Panc1 (cell line): ENCODE measurements around the gene CCDC158. TPM values are rescaled to one million over a fixed set of nuclear protein-coding genes. Genes with fewer than 3 reads are reported as not detected.

Source experiments
- ATAC-seq: fragments of 200-7000 bp; cut with Tn5 transposase; 2 replicates; pipeline ENCODE4 v1.9.1; 2020; ENCODE audit warnings: mild to moderate bottlenecking, moderate library complexity
- BruUV-seq: library from RNA; stranded (reverse); fragments of 400-500 nt; replicated peaks from 2 replicates; lab custom pipeline; 2021; lab: Mats Ljungman, UMichigan
- CTCF ChIA-PET: fragments of 300-600 bp; sonication (Branson Sonifier 250); formaldehyde crosslinking; loops from one replicate; lab custom pipeline; 2022; ENCODE audit warnings: antibody characterized with exemption; lab: Charles Lee
- POLR2A ChIA-PET: fragments of 300-600 bp; sonication (Branson Sonifier 250); formaldehyde crosslinking; loops from one replicate; lab custom pipeline; 2022; ENCODE audit warnings: antibody characterized with exemption; lab: Charles Lee
- DNase-seq: peaks from one replicate; pipeline ENCODE4 v3.0.0-alpha.2; 2010; ENCODE audit warnings: low read depth, low spot score
- H3K27ac ChIP-seq: 2 replicates; pipeline ENCODE4 v1.5.1; 2011; ENCODE audit warnings: mild to moderate bottlenecking, low read length, inconsistent platforms
- H3K27me3 ChIP-seq: fragments of 200-500 bp; sonication (Bioruptor generic); 2 replicates; pipeline ENCODE4 v1.6.0; 2014; ENCODE audit warnings: low read length, inconsistent platforms; ENCODE audit not compliant: control insufficient read depth, insufficient read depth
- H3K36me3 ChIP-seq: fragments of 200-500 bp; sonication (Bioruptor generic); 2 replicates; pipeline ENCODE4 v1.5.1; 2014; ENCODE audit warnings: inconsistent platforms, mild to moderate bottlenecking, low read length, moderate library complexity; ENCODE audit not compliant: control insufficient read depth, insufficient read depth
- H3K4me1 ChIP-seq: 2 replicates; pipeline ENCODE4 v1.5.1; 2011; ENCODE audit warnings: inconsistent platforms, mild to moderate bottlenecking, low read length, moderate library complexity; ENCODE audit not compliant: control insufficient read depth, insufficient read depth
- H3K4me3 ChIP-seq, 2 experiments: 2 replicates each; pipeline ENCODE4 v1.5.1; 2011 to 2012; ENCODE audit warnings: low read depth in 2 of 2, low read length in 2 of 2, mild to moderate bottlenecking in 2 of 2, inconsistent platforms in 1 of 2, moderate library complexity in 1 of 2
- H3K9me3 ChIP-seq: fragments of 200-500 bp; sonication (Bioruptor generic); 2 replicates; pipeline ENCODE4 v1.5.1; 2014; ENCODE audit warnings: low read depth, mild to moderate bottlenecking, inconsistent platforms, low read length, moderate library complexity; ENCODE audit not compliant: control insufficient read depth, insufficient read depth
- POLR2AphosphoS5 ChIP-seq: IDR thresholded peaks from 2 replicates; pipeline ENCODE4 v1.6.1; 2012; ENCODE audit warnings: mild to moderate bottlenecking, low read depth, low read length, moderate library complexity
- SIN3A ChIP-seq: IDR thresholded peaks from 2 replicates; pipeline ENCODE4 v1.6.1; 2012; ENCODE audit warnings: low read depth, mild to moderate bottlenecking, low read length, moderate library complexity, borderline replicate concordance; ENCODE audit not compliant: insufficient read depth
- TCF7L2 ChIP-seq: IDR thresholded peaks from 2 replicates; pipeline ENCODE4 v1.6.1; 2011; ENCODE audit warnings: mild to moderate bottlenecking, low read depth, low read length, inconsistent platforms
- in situ Hi-C: cut with HindIII; loops from 2 replicates; pipeline ENCODE4 v1.10.0; 2016; ENCODE audit warnings: low sequenced_read_pairs, low pct_unique_long_range_greater_than_20kb
- intact Hi-C: fragments of 100-400 bp; cut with micrococcal nuclease; formaldehyde crosslinking; loops from one replicate; pipeline ENCODE4 v1.10.0; 2022; ENCODE audit not compliant: unreplicated experiment
- total RNA-seq: library from RNA; stranded (reverse); gene quantifications from one replicate; pipeline ENCODE4 v1.2.1, GENCODE V29; 2021; ENCODE audit not compliant: unreplicated experiment
- TF ChIP-seq, protein P1 (sequence below), 2 experiments: IDR thresholded peaks; 2 replicates each; pipeline ENCODE4 v1.6.1; 2011 to 2012; ENCODE audit warnings: low read depth in 2 of 2, control low read depth in 1 of 2, low read length in 1 of 2, mild to moderate bottlenecking in 1 of 2, moderate library complexity in 1 of 2; ENCODE audit not compliant: insufficient read depth in 1 of 2
- TF ChIP-seq, protein P2 (sequence below): fragments of 450-650 bp; IDR thresholded peaks from 2 replicates; pipeline ENCODE4 v1.5.1; 2017; ENCODE audit warnings: mild to moderate bottlenecking

The CCDC158 gene
- total RNA-seq, 1 experiment from 2014 or later = 0.28 TPM

DNA sequence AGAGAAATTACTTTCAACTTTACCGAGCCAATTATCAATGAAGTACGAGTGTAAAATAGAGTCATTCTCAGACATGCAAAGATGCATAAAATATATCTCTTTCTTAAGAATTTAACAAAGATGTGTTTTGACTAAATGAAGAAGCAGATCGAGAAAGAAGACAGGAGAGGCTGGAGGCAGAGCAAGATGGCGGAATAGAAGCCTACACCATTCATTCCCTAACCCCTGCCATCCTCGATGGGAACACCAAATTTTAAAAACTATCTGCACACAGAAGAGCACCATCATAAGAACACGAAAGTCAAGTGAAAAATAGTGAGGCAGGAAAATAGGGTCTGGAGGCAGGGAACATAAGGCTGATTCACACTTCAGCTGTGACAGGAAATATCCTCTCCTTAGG is 35.0 kb downstream of the CCDC158 start:
- no peak overlapping the region for H3K27ac ChIP-seq
- H3K4me3 ChIP-seq = no peak overlapping the region
- ChIA-PET POLR2A (no interaction called here), CTCF (no interaction called here)
- no peaks in the 10 kb centered on the region for H3K9me3 ChIP-seq
- ATAC-seq = no peak
- in situ Hi-C loops (no loop called here), intact Hi-C loops (no loop called here)
- DNase-seq = no peak
- no TSS peak for BruUV-seq
- H3K36me3 ChIP-seq = no peaks in the 10 kb centered on the region
- H3K27me3 ChIP-seq = no peaks in the 10 kb centered on the region
- H3K4me1 ChIP-seq = no peaks in the 10 kb centered on the region
- TF ChIP-seq TCF7L2 = no peak
- TF ChIP-seq, protein P1, sequence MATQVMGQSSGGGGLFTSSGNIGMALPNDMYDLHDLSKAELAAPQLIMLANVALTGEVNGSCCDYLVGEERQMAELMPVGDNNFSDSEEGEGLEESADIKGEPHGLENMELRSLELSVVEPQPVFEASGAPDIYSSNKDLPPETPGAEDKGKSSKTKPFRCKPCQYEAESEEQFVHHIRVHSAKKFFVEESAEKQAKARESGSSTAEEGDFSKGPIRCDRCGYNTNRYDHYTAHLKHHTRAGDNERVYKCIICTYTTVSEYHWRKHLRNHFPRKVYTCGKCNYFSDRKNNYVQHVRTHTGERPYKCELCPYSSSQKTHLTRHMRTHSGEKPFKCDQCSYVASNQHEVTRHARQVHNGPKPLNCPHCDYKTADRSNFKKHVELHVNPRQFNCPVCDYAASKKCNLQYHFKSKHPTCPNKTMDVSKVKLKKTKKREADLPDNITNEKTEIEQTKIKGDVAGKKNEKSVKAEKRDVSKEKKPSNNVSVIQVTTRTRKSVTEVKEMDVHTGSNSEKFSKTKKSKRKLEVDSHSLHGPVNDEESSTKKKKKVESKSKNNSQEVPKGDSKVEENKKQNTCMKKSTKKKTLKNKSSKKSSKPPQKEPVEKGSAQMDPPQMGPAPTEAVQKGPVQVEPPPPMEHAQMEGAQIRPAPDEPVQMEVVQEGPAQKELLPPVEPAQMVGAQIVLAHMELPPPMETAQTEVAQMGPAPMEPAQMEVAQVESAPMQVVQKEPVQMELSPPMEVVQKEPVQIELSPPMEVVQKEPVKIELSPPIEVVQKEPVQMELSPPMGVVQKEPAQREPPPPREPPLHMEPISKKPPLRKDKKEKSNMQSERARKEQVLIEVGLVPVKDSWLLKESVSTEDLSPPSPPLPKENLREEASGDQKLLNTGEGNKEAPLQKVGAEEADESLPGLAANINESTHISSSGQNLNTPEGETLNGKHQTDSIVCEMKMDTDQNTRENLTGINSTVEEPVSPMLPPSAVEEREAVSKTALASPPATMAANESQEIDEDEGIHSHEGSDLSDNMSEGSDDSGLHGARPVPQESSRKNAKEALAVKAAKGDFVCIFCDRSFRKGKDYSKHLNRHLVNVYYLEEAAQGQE (IDR thresholded peaks at IDR 0.05; ENCODE audit: insufficient read depth in 1 of 2, low read depth in 2 of 2, low read length in 1 of 2) = no peak
- no peak for TF ChIP-seq SIN3A
- TF ChIP-seq, protein P2, sequence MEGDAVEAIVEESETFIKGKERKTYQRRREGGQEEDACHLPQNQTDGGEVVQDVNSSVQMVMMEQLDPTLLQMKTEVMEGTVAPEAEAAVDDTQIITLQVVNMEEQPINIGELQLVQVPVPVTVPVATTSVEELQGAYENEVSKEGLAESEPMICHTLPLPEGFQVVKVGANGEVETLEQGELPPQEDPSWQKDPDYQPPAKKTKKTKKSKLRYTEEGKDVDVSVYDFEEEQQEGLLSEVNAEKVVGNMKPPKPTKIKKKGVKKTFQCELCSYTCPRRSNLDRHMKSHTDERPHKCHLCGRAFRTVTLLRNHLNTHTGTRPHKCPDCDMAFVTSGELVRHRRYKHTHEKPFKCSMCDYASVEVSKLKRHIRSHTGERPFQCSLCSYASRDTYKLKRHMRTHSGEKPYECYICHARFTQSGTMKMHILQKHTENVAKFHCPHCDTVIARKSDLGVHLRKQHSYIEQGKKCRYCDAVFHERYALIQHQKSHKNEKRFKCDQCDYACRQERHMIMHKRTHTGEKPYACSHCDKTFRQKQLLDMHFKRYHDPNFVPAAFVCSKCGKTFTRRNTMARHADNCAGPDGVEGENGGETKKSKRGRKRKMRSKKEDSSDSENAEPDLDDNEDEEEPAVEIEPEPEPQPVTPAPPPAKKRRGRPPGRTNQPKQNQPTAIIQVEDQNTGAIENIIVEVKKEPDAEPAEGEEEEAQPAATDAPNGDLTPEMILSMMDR = no peak
- TF ChIP-seq POLR2AphosphoS5 = no peak

DNA sequence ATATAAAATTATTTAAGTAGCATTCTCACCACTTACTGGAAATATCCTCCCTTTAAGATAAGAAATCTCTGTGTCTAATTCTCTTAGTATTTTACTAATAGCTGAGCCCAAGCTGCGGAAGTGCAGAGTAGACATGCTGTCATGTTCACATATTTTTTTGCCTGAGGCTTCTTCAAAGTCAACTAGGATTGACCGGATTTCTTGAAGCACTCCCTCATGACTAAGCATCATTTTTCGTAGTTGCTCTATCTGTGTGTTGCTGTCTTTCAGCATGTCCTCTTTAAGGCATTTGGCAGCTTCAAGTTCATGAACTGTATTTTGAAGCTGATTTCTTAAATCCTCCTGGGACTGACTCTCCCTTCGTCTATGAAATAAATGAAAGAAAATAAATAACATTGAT is 36.9 kb downstream of the CCDC158 start:
- Histone ChIP-seq H3K4me1 (no peaks in the 10 kb centered on the region), H3K9me3 (no peaks in the 10 kb centered on the region), H3K27ac (no peak overlapping the region), H3K4me3 (no peak overlapping the region), H3K27me3 (no peaks in the 10 kb centered on the region), H3K36me3 (no peaks in the 10 kb centered on the region)
- ChIA-PET POLR2A (no interaction called here), CTCF (no interaction called here)
- ATAC-seq (no peak), DNase-seq (no peak)
- intact Hi-C loops (no loop called here), in situ Hi-C loops (no loop called here)
- BruUV-seq = no TSS peak
- TF ChIP-seq POLR2AphosphoS5 = no peak
- TF ChIP-seq, protein P2 = no peak
- TF ChIP-seq TCF7L2 = no peak
- TF ChIP-seq SIN3A = no peak
- TF ChIP-seq, protein P1 (IDR thresholded peaks at IDR 0.05; ENCODE audit: insufficient read depth in 1 of 2, low read depth in 2 of 2, low read length in 1 of 2) = no peak
